HepG2 (cell line): Measurements from ENCODE around the gene TPST1. TPM values are rescaled to one million over a fixed set of nuclear protein-coding genes. Genes with fewer than 3 reads are reported as not detected.
A peak's percentile ranks its signal among the peaks of the same experiment; 100 is the strongest.

Experiments
- AHR ChIP-seq: IDR thresholded peaks from 2 replicates; pipeline ENCODE4 v1.6.1; 2018; ENCODE audit warnings: missing genetic modification reagents, missing compliant biosample characterization
- AKNA ChIP-seq: sonication (generic); formaldehyde crosslinking; IDR thresholded peaks from 2 replicates; pipeline ENCODE4 v1.4.0; 2020; ENCODE audit warnings: missing genetic modification reagents, borderline replicate concordance
- ARID5B ChIP-seq: IDR thresholded peaks from 2 replicates; pipeline ENCODE4 v1.4.0; 2020; ENCODE audit warnings: mild to moderate bottlenecking, missing genetic modification reagents
- DBP ChIP-seq: sonication (generic); formaldehyde crosslinking; IDR thresholded peaks from 2 replicates; pipeline ENCODE4 v1.4.0; 2020; ENCODE audit warnings: missing genetic modification reagents; ENCODE audit errors: not compliant biosample characterization
- GTF2F1 ChIP-seq: fragments of 150-350 bp; IDR thresholded peaks from 2 replicates; pipeline ENCODE4 v1.6.1; 2014; ENCODE audit warnings: low read length
- HOXA9 ChIP-seq: sonication (generic); formaldehyde crosslinking; IDR thresholded peaks from 2 replicates; pipeline ENCODE4 v1.8.1; 2022; ENCODE audit warnings: missing genetic modification reagents, mild to moderate bottlenecking, moderate library complexity, borderline replicate concordance
- MXD3 ChIP-seq: IDR thresholded peaks from 2 replicates; pipeline ENCODE4 v1.6.1; 2016; ENCODE audit warnings: mild to moderate bottlenecking, missing biosample characterization, missing genetic modification reagents
- MXI1 ChIP-seq: IDR thresholded peaks from 3 replicates; pipeline ENCODE4 v1.6.1; 2012; ENCODE audit warnings: low read depth, low read length, inconsistent platforms, borderline replicate concordance
- POLR2A ChIP-seq, 2 experiments: IDR thresholded peaks; 2 replicates each; pipeline ENCODE4 v1.6.1; 2011; ENCODE audit warnings: low read depth in 2 of 2, low read length in 2 of 2, mild to moderate bottlenecking in 1 of 2, moderate library complexity in 1 of 2; ENCODE audit not compliant: insufficient read depth in 1 of 2
- PPARG ChIP-seq: conservative IDR thresholded peaks from 2 replicates; pipeline ENCODE4 v1.6.1; 2016; ENCODE audit warnings: missing biosample characterization, missing genetic modification reagents
- RELA ChIP-seq: sonication (generic); formaldehyde crosslinking; IDR thresholded peaks from 2 replicates; pipeline ENCODE4 v1.4.0; 2020; ENCODE audit warnings: missing genetic modification reagents
- TBX3 ChIP-seq: fragments of 450-650 bp; IDR thresholded peaks from 2 replicates; pipeline ENCODE4 v1.6.1; 2017; ENCODE audit warnings: antibody characterized with exemption, mild to moderate bottlenecking, inconsistent platforms, borderline replicate concordance
- TFAP4 ChIP-seq: sonication (generic); IDR thresholded peaks from 2 replicates; pipeline ENCODE4 v1.6.1; 2016; ENCODE audit warnings: low read depth, borderline replicate concordance
- ZFX ChIP-seq: sonication (generic); formaldehyde crosslinking; IDR thresholded peaks from 2 replicates; pipeline ENCODE4 v1.4.0; 2020; ENCODE audit warnings: mild to moderate bottlenecking, low read depth, missing genetic modification reagents, moderate library complexity
- ZNF263 ChIP-seq: sonication (generic); formaldehyde crosslinking; IDR thresholded peaks from 2 replicates; pipeline ENCODE4 v1.4.0; 2020; ENCODE audit warnings: missing genetic modification reagents
- ZNF703 ChIP-seq: sonication (generic); formaldehyde crosslinking; IDR thresholded peaks from 2 replicates; pipeline ENCODE4 v1.5.1; 2020; ENCODE audit warnings: missing genetic modification reagents, mild to moderate bottlenecking, moderate library complexity, borderline replicate concordance
- ZNF782 ChIP-seq: sonication (generic); formaldehyde crosslinking; IDR thresholded peaks from 2 replicates; pipeline ENCODE4 v1.4.0; 2020; ENCODE audit warnings: missing genetic modification reagents, mild to moderate bottlenecking, borderline replicate concordance
- polyA plus RNA-seq, 8 experiments: library from polyadenylated mRNA; depleted of rRNA in 3 of 8; stranded (reverse) in 7 of 8; unstranded in 1 of 8; fragments of >200 nt; fragmentation: Illumina TruSeq in 4 of 8; extraction: Trizol in 4 of 8; gene quantifications; 2 replicates each; pipeline versions ENCODE4 v1.2.1 to v1.2.3, GENCODE V29; 2011 to 2016; ENCODE audit warnings: low read depth in 4 of 8, missing spikeins in 1 of 8, mixed read lengths in 1 of 8; ENCODE audit not compliant: insufficient read depth in 1 of 8
- total RNA-seq, 5 experiments: library from RNA; depleted of rRNA; stranded (reverse); fragments of >200 nt; fragmentation: Illumina TruSeq; extraction: Trizol; gene quantifications; 2 replicates each; pipeline ENCODE4 v1.2.3, GENCODE V29; 2016; ENCODE audit warnings: low read depth in 1 of 5

Gene TPST1
- total and polyA plus RNA-seq, 2 of the 13 experiments (the other 11 are each of a cell fraction or from before 2014, with no cell fraction given) = 24.3 to 34.1 TPM

- TF ChIP-seq AKNA (CRISPR knock-in tag) (no peak), HOXA9 (CRISPR knock-in tag) (no peak), ZFX (peak; percentile 57; the same call in 1 of the 2 replicates), DBP (no peak), POLR2A (IDR thresholded peaks at IDR 0.05; ENCODE audit: insufficient read depth in 1 of 2, low read depth in 2 of 2, low read length in 2 of 2) (peak; percentile 88 to 98), MXI1 (peak; percentile 90; the same call in 2 of the 3 replicates), AHR (peak; percentile 70; the same call in 1 of the 2 replicates), MXD3 (peak; percentile 80; the same call in 1 of the 2 replicates), TBX3 (peak; percentile 67; the same call in 1 of the 2 replicates), GTF2F1 (0 out of 2 replicates have a peak, but pooled peaks have one; percentile 46), TFAP4 (peak; percentile 51; the same call in 1 of the 2 replicates), ZNF782 (CRISPR knock-in tag) (no peak; the same call in 1 of the 2 replicates), PPARG (CRISPR knock-in tag) (no peak; the same call in 1 of the 2 replicates), ZNF703 (CRISPR knock-in tag) (no peak), ZNF263 (CRISPR knock-in tag) (no peak), RELA (CRISPR knock-in tag) (no peak; the same call in 1 of the 2 replicates), ARID5B (CRISPR knock-in tag) (peak; percentile 76)
These were observed at the start of gene TPST1 (continued) for GRCh38 chr7:66204822-66205740.
